Measurements from ENCODE around the gene PSMD13.
"Not testable (repeated sequence)": the region's sequence is repeated elsewhere in the genome, so short reads cannot be mapped to it uniquely, and the experiment has no call there.

PSMD13 gene

DNA sequence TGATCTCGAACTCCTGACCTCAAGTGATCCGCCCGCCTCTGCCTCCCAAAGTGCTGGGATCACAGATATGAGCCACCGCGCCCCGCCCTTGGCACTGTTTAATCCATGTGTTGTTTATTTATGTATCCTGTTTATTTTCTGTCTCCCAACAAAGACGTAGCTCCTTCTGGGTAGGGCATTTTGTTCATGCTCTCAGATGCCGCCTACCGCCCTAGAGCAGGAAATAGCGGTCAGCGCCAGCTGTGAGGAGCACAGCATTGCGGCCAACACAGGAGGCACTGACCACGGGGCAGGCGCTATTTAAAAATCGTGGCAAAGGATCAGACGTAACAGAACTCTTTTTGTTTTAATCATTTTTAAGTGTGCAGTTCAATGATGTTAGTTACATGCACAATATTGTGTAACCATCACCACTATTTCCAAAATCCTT, 32.0 kb downstream of the PSMD13 start:
- H2BK15ac ChIP-seq (ENCODE audit: low read length); H4K8ac ChIP-seq (ENCODE audit: low read depth, low read length); H2AK5ac ChIP-seq (ENCODE audit: low read depth, low read length); H3K27me3 ChIP-seq (ENCODE audit: control insufficient read depth in 3 of 3, insufficient read depth in 3 of 3, low read depth in 1 of 3, low read length in 3 of 3); H3K23ac ChIP-seq (ENCODE audit: low read depth, low read length, poor library complexity); H3K36me3 ChIP-seq (replicated peaks in 1 of 2; ENCODE audit: control insufficient read depth in 2 of 2, insufficient read depth in 2 of 2, low read length in 2 of 2); H2BK120ac ChIP-seq (ENCODE audit: low read depth, low read length); H3K4me3 ChIP-seq (ENCODE audit: low read length in 2 of 2); H3K4me1 ChIP-seq (ENCODE audit: control insufficient read depth in 2 of 2, insufficient read depth in 1 of 2, low read depth in 1 of 2, low read length in 2 of 2); H3K4me2 ChIP-seq (ENCODE audit: insufficient read depth, low read length, poor library complexity, severe bottlenecking); H4K91ac ChIP-seq (ENCODE audit: low read depth, low read length, poor library complexity); H2BK5ac ChIP-seq (ENCODE audit: low read length); H3K79me1 ChIP-seq (ENCODE audit: low read depth, low read length); H3K27ac ChIP-seq (replicated peaks; ENCODE audit: low read length); H2BK12ac ChIP-seq (ENCODE audit: low read length); H3K9ac ChIP-seq (ENCODE audit: low read depth, low read length, poor library complexity); H3K14ac ChIP-seq (ENCODE audit: low read length); H3K4ac ChIP-seq (ENCODE audit: low read length); H3K9me3 ChIP-seq (replicated peaks in 1 of 2; ENCODE audit: control insufficient read depth in 2 of 2, insufficient read depth in 1 of 2, low read depth in 1 of 2, low read length in 2 of 2); H3K18ac ChIP-seq (ENCODE audit: low read length); DNase-seq (ENCODE audit: low spot score): not testable (repeated sequence)
- peak overlapping the region; percentile 53 for H2AFZ ChIP-seq (ENCODE audit: low read length)
- no CpG with 5 or more reads among the region's 16 CpGs for WGBS, 2 donors (ENCODE audit: extremely low coverage in 2 of 2, insufficient read length in 2 of 2, insufficient replicate concordance in 1 of 2)

DNA sequence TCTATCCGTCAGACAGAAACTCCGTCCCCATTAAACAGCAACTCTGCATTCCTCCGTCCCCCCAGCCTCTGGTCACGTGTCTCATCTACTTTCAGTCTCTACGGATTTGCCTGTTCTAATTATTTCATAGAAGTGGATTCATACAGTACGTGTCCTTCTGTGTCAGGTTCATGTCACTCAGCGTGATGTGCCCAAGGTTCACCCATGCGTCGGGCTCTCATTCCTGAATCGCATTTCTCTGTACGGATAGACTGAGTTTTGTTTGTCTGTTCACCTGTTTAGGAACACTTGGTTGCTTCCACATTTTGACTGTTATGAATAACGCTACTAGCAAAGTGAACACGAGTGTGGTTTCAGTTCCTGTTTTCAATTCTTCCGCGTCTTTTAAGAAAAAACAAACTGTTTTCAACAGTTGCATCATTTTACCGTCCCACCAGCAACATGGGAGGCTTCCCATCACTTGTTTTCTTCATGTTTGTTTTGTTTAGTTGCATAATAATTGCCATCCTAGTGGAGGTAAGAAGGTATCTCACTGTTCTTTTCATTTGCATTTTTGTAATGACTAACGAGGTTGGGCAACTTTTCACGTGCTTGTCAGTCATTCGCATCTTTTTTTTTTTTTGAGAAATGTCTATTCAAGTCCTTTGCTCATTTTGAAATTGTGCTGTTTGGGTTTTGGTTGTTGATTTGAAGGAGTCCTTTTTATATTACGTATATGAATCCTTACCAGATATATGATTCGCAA, 32.5 kb downstream of the PSMD13 start:
- H2AFZ ChIP-seq (ENCODE audit: low read length) = peak overlapping the region; percentile 53
- WGBS, 2 donors (ENCODE audit: extremely low coverage in 2 of 2, insufficient read length in 2 of 2, insufficient replicate concordance in 1 of 2) = no CpG with 5 or more reads among the region's 21 CpGs
- H4K91ac ChIP-seq (ENCODE audit: low read depth, low read length, poor library complexity) = no peak overlapping the region
- no peak overlapping the region for H3K4ac ChIP-seq (ENCODE audit: low read length)
- H3K23ac ChIP-seq (ENCODE audit: low read depth, low read length, poor library complexity) = no peak overlapping the region
- H3K27ac ChIP-seq (replicated peaks; ENCODE audit: low read length) = no peak overlapping the region
- H3K79me1 ChIP-seq (ENCODE audit: low read depth, low read length) = no peaks in the 10 kb centered on the region
- H3K9me3 ChIP-seq (replicated peaks in 1 of 2; ENCODE audit: control insufficient read depth in 2 of 2, insufficient read depth in 1 of 2, low read depth in 1 of 2, low read length in 2 of 2) = peaks cover 3 to 4% of the 10 kb centered on the region in 2 donors
- no peak overlapping the region for H3K9ac ChIP-seq (ENCODE audit: low read depth, low read length, poor library complexity)
- H2BK5ac ChIP-seq (ENCODE audit: low read length) = no peak overlapping the region
- no peak overlapping the region for H2BK15ac ChIP-seq (ENCODE audit: low read length)
- peaks cover 0 to 5% of the 10 kb centered on the region in 2 donors for H3K4me1 ChIP-seq (ENCODE audit: control insufficient read depth in 2 of 2, insufficient read depth in 1 of 2, low read depth in 1 of 2, low read length in 2 of 2)
- no peaks in the 10 kb centered on the region for H3K36me3 ChIP-seq (replicated peaks in 1 of 2; ENCODE audit: control insufficient read depth in 2 of 2, insufficient read depth in 2 of 2, low read length in 2 of 2)
- no peak overlapping the region for H2BK12ac ChIP-seq (ENCODE audit: low read length)
- H2BK120ac ChIP-seq (ENCODE audit: low read depth, low read length) = no peak overlapping the region
- no peak overlapping the region for H3K18ac ChIP-seq (ENCODE audit: low read length)
- no peak overlapping the region for H3K4me2 ChIP-seq (ENCODE audit: insufficient read depth, low read length, poor library complexity, severe bottlenecking)
- no peak overlapping the region for H2AK5ac ChIP-seq (ENCODE audit: low read depth, low read length)
- no peak for DNase-seq (ENCODE audit: low spot score)
- H4K8ac ChIP-seq (ENCODE audit: low read depth, low read length) = no peak overlapping the region
- H3K4me3 ChIP-seq (ENCODE audit: low read length in 2 of 2) = no peak overlapping the region
- no peak overlapping the region for H3K14ac ChIP-seq (ENCODE audit: low read length)
- no peaks in the 10 kb centered on the region for H3K27me3 ChIP-seq (ENCODE audit: control insufficient read depth in 3 of 3, insufficient read depth in 3 of 3, low read depth in 1 of 3, low read length in 3 of 3)

DNA sequence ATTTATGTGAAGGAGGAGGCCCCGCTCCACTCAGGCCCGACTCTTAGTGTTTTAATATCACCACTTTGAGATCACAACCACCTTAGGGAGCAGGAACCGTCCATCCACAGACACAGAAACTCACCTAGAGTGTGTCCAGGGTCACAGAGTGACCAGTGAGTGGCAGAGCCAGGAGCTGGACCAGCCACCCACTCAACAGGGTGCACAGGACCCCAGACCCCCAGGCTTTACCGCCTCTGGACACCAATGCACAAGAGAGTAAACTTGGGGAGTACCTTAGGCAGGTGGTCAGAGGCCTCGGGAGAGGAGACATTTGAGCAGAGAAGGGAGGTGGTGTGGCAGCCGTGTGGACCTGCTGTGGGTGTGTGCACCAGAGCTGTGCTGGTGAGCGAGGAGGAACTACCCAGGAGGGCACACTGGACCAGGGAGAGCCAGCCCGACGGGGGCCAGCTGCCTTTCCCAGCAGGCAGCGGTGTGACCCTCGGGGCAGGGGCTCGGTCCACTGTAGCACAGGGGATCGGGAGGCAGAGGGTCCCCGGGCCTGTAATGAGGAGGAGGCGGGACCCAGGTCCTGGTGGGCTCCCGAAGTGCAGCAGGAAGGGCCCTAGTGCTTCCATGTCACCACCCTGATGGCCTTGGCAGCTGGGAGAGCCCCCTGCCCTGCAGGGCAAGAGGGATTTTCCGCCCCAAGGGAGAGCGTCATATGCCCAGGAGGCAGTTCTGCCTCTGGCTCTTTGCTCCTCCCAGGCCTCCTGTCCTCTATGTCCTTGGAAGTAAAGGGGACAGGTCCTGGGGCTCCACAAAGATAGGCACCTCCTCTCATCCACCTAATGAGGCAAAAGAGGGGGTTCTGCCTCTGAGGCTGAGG, 33.9 kb downstream of the PSMD13 start:
- WGBS, 2 donors (ENCODE audit: extremely low coverage in 2 of 2, insufficient read length in 2 of 2, insufficient replicate concordance in 1 of 2) = no CpG with 5 or more reads among the region's 18 CpGs
- Histone ChIP-seq H4K91ac (ENCODE audit: low read depth, low read length, poor library complexity) (no peak overlapping the region), H3K4me1 (ENCODE audit: control insufficient read depth in 2 of 2, insufficient read depth in 1 of 2, low read depth in 1 of 2, low read length in 2 of 2) (peaks cover 0 to 5% of the 10 kb centered on the region in 2 donors), H3K18ac (ENCODE audit: low read length) (peak overlapping the region; percentile 64), H3K79me1 (ENCODE audit: low read depth, low read length) (no peaks in the 10 kb centered on the region), H3K4ac (ENCODE audit: low read length) (no peak overlapping the region), H3K4me2 (ENCODE audit: insufficient read depth, low read length, poor library complexity, severe bottlenecking) (no peak overlapping the region), H3K9me3 (replicated peaks in 1 of 2; ENCODE audit: control insufficient read depth in 2 of 2, insufficient read depth in 1 of 2, low read depth in 1 of 2, low read length in 2 of 2) (peaks cover 3 to 4% of the 10 kb centered on the region in 2 donors), H2AK5ac (ENCODE audit: low read depth, low read length) (peak overlapping the region; percentile 94), H3K23ac (ENCODE audit: low read depth, low read length, poor library complexity) (peak overlapping the region; percentile 73), H3K36me3 (replicated peaks in 1 of 2; ENCODE audit: control insufficient read depth in 2 of 2, insufficient read depth in 2 of 2, low read length in 2 of 2) (no peaks in the 10 kb centered on the region), H3K27ac (replicated peaks; ENCODE audit: low read length) (no peak overlapping the region), H4K8ac (ENCODE audit: low read depth, low read length) (peak overlapping the region; percentile 43), H3K9ac (ENCODE audit: low read depth, low read length, poor library complexity) (peak overlapping the region; percentile 21), H2BK5ac (ENCODE audit: low read length) (peak overlapping the region; percentile 24), H3K14ac (ENCODE audit: low read length) (peak overlapping the region; percentile 21), H2BK15ac (ENCODE audit: low read length) (peak overlapping the region; percentile 92), H2AFZ (ENCODE audit: low read length) (no peak overlapping the region), H2BK12ac (ENCODE audit: low read length) (peak overlapping the region; percentile 7), H3K4me3 (ENCODE audit: low read length in 2 of 2) (no peak overlapping the region), H2BK120ac (ENCODE audit: low read depth, low read length) (peak overlapping the region; percentile 61), H3K27me3 (ENCODE audit: control insufficient read depth in 3 of 3, insufficient read depth in 3 of 3, low read depth in 1 of 3, low read length in 3 of 3) (no peaks in the 10 kb centered on the region)
- no peak for DNase-seq (ENCODE audit: low spot score)

DNA sequence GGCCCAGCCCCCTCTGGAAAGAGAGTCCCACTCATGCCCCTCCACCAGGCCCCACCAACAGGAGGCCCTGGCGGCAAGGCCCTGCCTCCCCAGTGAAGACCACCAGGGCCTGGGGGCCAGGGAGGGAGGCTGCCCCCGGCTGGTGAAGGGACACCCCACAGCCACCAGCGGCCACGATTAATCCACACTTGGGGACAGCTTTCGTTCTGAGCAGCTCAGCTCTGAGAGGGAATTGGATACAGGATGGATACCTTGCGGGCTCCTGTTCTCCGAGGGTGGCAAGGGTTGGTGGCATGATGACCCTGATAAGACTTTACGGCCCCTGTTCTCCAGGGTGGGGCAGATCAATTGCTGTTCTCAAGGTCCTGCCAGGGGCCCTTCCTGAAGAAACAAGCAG, 34.5 kb downstream of the PSMD13 start:
- no CpG with 5 or more reads among the region's 8 CpGs for WGBS, 2 donors (ENCODE audit: extremely low coverage in 2 of 2, insufficient read length in 2 of 2, insufficient replicate concordance in 1 of 2)
- Histone ChIP-seq H3K9ac (ENCODE audit: low read depth, low read length, poor library complexity) (no peak overlapping the region), H3K27ac (replicated peaks; ENCODE audit: low read length) (no peak overlapping the region), H3K79me1 (ENCODE audit: low read depth, low read length) (no peaks in the 10 kb centered on the region), H3K23ac (ENCODE audit: low read depth, low read length, poor library complexity) (no peak overlapping the region), H3K4ac (ENCODE audit: low read length) (no peak overlapping the region), H3K18ac (ENCODE audit: low read length) (no peak overlapping the region), H4K8ac (ENCODE audit: low read depth, low read length) (no peak overlapping the region), H3K9me3 (replicated peaks in 1 of 2; ENCODE audit: control insufficient read depth in 2 of 2, insufficient read depth in 1 of 2, low read depth in 1 of 2, low read length in 2 of 2) (peaks cover 3 to 8% of the 10 kb centered on the region in 2 donors), H3K4me2 (ENCODE audit: insufficient read depth, low read length, poor library complexity, severe bottlenecking) (no peak overlapping the region), H3K36me3 (replicated peaks in 1 of 2; ENCODE audit: control insufficient read depth in 2 of 2, insufficient read depth in 2 of 2, low read length in 2 of 2) (no peaks in the 10 kb centered on the region), H2BK12ac (ENCODE audit: low read length) (no peak overlapping the region), H2BK120ac (ENCODE audit: low read depth, low read length) (no peak overlapping the region), H4K91ac (ENCODE audit: low read depth, low read length, poor library complexity) (no peak overlapping the region), H3K14ac (ENCODE audit: low read length) (no peak overlapping the region), H2AK5ac (ENCODE audit: low read depth, low read length) (peak overlapping the region; percentile 94), H3K4me1 (ENCODE audit: control insufficient read depth in 2 of 2, insufficient read depth in 1 of 2, low read depth in 1 of 2, low read length in 2 of 2) (peaks cover 0 to 5% of the 10 kb centered on the region in 2 donors), H3K27me3 (ENCODE audit: control insufficient read depth in 3 of 3, insufficient read depth in 3 of 3, low read depth in 1 of 3, low read length in 3 of 3) (no peaks in the 10 kb centered on the region), H2AFZ (ENCODE audit: low read length) (no peak overlapping the region), H2BK5ac (ENCODE audit: low read length) (no peak overlapping the region), H3K4me3 (ENCODE audit: low read length in 2 of 2) (no peak overlapping the region), H2BK15ac (ENCODE audit: low read length) (peak overlapping the region; percentile 49)
- DNase-seq (ENCODE audit: low spot score) = no peak
